ENCODE data around the gene ASF1A.
A peak's percentile ranks its signal among the peaks of the same experiment; 100 is the strongest.
"Not testable (repeated sequence)": the region's sequence is repeated elsewhere in the genome, so short reads cannot be mapped to it uniquely, and the experiment has no call there.

ASF1A gene

DNA sequence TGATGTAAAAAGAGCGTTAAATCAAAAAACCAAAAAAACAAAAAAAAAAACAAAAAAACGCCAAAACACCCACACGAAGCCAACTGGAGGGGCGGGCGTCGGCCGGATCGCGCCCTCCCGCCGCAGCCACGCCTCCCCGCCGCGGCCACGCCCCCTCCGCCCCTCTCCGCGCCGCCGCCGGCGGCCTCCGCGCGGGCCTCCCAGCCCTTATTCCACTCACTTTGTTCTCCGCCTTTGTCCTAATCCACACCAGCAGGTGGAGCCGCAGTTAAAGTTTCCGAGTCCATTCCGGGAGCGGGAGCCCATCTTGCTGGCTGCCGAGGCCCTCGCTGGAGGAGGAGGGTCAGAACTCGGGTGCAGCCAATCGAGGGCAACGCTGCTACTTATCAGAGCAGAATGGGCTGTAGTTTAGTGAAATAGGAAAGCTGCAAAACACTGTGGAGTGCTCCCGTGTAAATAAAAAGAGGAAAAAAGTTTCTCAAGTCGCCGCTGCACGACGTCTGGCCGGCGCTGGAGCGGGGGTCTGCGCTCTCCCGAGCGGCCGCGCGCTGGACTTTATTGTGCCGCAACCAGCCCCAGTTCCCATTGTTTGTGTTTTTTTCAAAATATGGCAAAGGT, at the start of gene ASF1A:
ASF1A (plus strand) TSS at position 346 of the 618 bp plus-strand sequence; CDS start at position 608, 262 bp downstream.
- peak; percentile 96 for DNase-seq

DNA sequence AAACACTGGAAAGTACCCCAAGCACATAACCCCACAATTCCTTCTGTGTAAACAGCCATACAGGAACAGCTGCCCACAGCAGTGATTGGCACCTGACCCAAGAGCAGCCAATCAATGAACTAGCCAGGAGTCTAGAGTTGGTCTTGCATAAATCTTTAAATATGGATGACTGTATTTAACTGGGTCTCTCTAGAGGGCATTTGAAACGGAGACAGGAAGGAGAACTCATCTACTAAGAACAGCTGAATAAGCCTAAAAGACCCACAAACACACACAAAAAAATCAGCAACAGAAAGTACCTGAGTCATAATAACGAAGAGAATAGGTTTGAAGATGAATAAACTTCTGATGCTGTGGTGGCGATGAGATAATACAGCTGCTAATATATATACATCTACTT, 49.0 kb upstream of the ASF1A start:
- DNase-seq, result no peak

DNA sequence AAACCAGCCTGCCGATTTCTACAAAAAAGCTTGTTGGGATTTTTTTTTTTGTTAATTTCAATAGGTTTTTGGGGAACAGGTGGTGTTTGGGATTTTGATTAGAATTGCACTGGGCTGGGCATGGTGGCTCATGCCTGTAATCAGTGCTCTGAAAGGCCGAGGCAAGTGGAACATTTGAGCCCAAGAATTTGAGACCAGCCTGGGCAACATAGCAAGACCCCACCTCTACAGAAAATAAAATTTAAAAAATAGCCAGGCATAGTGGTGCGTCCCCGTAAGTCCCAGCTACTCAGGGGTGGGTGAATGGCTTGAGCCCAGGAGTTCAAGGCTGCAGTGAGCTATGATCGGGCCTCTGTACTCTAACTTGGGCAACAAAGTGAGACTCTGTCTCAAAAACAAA, 40.5 kb upstream of the ASF1A start:
- no peak for DNase-seq

DNA sequence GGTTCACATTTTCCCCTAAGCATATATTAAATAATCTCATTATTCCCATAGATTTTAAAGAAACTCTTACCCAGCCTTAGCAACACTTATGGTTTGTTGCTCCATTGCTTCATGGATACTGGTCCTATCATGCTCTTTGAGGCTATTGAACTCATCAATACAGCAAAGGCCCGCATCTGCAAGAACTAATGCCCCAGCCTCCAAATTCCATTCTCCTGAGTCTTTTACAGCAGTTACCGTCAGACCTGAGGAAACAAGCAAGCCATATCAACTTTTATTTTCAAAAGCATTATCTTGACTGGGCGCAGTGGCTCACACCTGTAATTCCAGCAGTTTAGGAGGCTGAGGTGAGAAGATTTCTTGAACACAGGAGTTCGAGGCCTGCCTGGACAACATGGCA, 37.7 kb upstream of the ASF1A start:
- no peak for DNase-seq

DNA sequence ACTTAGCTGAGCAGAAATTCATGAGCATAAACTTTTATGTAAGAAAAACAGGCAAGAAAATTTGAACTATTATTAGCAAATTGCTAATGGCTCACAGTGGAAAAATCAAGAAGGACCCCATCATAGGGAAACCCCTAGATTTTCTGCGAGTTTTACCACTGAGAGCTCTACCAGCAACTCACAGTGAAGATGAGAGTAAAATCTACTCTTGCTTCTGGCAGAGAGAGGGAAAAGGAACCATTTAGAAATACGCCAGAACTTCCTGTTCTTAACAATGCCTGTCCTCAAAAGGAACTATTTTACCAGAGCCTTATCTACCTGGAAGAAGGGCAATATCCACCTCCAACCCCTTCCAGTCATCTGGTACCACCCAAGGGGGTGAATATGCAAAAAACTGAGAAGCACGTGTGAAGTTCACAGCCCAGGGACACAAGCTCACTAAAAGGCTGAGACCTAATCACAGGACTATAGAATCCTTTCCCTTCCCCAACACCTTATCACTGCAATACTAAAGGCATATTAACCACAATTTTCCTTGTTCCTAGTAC, 34.4 kb upstream of the ASF1A start:
- DNase-seq, result no peak

DNA sequence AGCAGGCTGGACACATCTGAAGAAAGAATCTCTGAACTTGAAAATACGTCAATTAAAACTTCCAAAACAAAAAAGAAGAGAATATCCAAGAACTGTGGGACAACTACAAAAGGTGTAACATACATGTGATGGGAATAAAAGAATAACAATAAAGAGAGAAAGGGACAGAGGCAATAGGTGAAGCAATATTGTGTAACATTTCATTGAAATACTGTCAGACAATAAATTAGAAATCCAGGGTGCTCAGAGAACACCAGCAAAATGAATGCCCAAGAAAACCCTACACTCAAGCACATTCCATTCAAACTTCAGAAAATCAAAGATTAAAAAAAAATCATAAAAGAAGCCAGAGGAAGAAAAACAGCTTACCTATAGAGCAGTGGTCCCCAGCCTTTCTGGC, 33.6 kb upstream of the ASF1A start:
- DNase-seq, result no peak

DNA sequence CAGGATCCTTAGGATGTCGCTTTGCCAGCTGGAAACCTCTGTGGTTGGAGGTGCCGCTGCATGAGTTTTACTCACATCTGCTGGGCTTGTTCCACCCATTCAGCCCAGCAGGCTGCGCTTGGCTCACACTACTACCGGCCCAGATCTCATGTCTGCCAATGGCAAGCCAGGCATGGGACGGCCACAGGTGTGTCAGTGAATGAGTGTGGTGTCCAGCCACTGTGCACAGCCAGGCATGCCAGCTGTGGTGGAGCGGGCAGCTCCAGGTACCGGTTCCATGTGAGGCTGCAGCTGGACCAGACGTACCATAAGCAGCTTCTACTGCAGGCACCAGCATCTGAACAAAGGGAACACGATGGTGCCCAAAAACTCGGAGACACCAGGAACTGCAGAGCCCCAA, 33.1 kb upstream of the ASF1A start:
- no peak for DNase-seq

DNA sequence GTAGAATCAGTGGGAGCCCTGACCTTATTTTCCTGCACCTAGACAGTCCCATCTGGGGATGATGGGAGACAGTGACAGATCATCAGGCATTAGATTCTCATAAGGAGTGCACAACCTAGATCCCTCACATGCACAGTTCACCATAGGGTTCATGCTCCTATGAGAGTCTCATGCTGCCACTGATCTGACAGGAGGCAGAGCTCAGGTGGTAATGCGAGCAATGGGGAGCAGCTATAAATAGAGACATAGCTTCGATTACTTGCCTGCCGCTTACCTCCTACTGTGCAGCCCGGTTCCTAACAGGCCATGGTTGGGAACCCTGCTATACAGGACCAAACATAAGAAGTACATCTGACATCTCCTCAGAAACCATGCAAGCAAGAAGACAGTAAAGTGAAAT, 31.5 kb upstream of the ASF1A start:
- no peak for DNase-seq

DNA sequence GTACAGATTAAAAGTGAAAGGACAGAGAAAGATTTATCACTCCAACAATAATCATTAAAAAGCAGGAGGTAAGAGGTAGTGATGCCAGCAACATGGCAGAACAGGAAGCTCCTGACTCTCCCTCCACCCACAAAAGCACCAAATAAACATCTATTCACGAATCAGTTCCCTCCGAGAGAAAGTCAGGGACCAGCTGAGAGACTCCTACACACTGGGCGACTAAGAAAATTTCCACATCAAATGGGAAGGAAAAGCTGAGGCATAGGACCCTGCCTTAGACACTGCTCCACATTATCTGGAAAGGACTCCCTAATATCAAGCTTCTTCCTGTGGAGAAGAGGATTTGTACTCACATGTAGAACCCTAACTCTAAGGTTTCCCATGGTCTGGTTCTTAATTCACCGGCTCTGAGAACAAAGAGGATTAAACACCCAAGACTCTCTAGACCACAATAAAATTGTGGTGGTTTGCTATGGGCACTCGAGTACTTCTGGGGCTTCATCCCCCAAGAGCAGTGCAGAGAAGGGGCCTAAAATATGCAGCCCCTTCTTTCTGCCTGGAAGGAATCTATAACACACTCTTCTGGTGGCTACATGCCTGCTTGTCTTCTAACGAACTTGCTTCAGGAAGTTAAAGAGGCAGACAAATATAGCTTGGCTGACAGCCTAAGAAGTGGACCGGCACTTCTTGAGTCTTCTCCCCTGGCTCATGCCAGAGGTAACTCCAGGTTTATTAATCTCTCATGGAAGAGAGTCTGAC, 29.4 kb upstream of the ASF1A start:
- no peak for DNase-seq

DNA sequence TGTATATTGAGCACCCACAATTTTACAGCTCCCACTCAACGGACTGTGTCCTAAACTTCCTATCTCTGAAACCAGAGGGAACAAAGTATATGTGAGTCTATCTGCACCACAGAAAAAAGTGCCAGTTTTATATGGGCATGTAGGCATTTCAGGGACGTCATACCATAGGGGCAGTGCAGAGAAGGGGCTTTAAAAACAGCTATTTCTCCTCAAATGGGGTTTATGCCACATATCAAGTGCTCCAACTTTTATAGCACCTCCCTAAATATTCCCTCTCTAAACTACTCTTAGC, 28.9 kb upstream of the ASF1A start:
- DNase-seq, result no peak

DNA sequence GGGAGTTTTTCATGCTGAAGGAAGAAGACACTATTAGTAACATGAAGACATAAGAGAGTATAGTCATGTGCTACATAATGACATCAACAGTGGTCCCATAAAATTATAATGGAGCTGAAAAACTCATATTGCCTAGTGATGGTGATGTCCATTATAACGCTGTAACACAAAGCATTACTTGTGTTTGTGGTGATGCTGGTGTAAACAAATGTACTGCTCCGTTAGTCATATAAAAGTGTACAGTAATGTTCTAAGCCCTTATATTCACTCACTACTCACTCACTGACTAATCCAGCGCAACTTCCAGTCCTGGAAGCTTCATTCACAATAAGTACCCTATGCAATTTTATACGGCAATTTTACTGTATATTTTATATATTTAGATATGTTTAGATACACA, 26.8 kb upstream of the ASF1A start:
- DNase-seq, result no peak

DNA sequence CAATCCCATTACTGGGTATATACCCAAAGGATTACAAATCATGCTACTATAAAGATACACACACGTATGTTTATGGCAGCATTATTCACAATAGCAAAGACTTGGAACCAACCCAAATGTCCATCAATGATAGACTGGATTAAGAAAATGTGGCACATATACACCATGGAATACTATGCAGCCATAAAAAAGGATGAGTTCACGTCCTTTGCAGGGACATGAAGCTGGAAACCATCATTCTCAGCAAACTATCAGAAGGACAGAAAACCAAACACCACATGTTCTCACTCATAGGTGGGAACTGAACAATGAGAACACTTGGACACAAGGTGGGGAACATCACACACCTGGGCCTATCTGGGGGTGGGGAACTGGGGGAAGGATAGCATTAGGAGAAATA, 25.1 kb upstream of the ASF1A start:
- DNase-seq, result not testable (repeated sequence)

DNA sequence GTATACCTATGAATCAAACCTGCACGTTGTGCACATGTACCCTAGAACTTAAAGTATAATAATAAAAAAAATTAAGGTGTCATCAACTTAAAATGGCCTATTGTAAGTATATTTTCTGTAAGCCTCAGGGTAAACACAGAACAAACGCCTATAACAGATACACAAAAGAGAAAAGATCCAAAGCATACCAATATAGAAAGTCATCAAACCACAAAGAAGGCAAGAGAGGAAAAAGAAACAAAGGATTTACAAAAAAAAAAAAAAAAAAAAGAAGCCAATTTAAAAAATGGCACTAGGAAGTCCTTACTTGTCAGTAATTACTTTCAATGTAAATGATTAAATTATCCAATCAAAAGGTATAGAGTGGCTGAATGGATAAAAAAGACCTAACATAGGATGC, 24.6 kb upstream of the ASF1A start:
- no peak for DNase-seq

DNA sequence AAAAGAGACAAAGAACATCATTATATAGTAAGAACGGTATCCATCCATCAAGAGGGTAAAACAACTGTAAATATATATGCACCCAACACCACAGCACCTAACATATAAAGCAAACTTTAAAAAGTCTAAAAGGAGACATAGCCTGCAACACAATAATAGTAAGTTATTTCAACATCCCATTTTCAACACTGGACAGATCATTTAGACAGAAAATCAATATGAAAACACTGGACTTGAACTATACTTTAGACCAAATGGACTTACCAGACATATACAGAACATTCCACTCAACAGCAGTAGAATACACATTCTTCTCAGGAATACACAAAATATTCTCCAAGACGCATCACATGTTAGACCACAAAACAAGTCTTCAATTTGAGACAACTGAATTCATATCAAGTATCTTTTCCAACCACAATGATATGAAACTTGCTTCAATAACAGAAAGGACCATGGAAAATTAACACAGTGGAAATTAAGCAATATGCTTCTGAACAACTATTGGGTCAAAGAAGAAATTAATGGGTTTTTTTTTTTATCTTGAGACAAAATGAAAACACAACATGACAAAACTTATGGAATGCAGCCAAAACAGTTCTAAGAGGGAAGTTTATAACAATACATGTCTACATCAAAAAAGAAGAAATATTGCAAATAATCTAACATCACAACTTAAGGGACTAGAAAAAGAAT, 23.9 kb upstream of the ASF1A start:
- DNase-seq, result no peak

DNA sequence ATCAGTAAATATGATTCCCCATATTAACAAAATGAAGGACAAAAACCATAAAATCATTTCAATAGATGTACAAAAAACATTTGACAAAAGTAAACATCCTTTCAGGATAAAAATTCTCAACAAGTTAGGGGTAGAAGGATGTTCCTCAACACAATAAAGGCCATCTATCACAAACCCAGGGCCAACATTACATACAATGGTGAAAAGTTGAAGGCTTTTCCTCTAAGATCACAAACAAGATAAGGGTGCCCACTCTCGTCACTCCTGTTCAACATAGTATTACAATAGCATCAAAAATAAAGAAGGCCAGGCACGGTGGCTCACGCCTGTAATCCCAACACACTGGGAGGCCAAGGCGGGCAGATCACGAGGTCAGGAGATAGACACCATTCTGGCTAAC, 22.6 kb upstream of the ASF1A start:
- no peak for DNase-seq

DNA sequence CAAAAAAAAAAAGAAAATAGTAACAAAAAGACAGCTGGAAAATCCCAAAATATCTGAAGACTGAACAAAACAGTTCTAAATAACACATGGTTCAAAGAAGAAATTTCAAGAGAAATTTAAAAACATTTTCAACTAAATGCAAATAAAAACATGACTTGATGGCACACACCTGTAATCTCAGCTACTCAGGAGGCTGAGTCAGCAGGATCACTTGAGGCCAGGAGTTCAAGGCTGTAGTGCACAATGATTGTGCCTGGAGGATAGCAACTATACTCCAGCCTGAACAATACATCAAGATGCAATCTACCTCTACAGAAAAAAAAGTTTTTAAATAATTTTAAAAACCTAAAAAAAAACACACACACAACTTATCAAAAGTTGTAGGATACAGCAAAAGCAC, 21.6 kb upstream of the ASF1A start:
- no peak for DNase-seq

DNA sequence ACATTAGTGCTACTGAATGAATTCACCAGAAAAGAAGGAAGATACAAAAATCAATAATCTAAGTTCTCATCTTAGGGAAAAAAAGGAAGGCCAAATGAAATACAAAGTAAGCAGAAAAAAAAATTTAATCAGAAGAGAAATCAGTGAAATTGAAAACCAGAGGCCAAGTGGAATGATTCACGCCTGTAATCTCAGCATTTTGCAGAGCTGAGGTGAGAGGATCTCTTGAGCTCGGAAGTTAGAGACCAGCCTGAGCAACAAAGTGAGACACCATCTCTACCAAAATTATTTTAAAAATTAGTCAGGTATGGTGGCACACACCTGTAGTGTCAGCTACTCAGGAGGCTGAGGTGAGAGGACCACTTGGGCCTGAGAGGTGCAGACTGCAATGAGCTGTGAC, 21.2 kb upstream of the ASF1A start:
- DNase-seq, result no peak

DNA sequence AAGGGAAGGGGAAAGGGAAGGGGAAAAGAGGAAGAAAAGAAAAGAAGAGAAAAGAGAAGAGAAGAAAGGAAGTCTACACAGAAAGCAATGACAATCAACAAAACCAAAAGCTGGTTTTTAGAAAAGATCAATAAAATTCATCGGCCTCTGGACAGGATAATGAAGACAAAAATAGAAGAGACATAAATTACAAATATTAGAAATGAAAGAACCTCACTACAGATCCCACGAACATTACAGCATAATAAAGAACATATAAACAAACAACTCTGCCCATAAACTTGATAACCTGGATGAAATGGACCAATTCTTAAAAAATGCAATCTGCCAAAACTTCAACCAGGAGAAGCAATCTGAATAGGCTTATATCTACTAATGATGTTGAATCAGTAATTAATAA, 20.7 kb upstream of the ASF1A start:
- DNase-seq, result no peak

DNA sequence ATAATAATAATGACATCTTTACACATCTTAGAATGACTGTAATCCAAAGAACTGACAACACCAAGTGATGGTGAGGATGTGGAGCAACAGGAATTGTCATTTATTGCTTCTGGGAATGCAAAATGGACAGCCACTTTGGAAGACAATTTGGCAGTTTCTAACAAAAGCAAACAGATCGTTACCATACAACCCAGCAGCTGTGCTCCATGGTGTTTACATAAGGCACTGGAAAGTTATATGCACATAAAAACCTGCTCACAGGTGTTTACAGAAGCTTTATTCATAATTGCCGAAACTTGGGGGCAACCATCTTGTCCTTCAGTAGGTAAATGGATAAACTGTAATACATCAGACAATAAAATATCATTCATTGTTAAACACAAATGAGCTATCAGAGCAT, 18.3 kb upstream of the ASF1A start:
- no peak for DNase-seq

DNA sequence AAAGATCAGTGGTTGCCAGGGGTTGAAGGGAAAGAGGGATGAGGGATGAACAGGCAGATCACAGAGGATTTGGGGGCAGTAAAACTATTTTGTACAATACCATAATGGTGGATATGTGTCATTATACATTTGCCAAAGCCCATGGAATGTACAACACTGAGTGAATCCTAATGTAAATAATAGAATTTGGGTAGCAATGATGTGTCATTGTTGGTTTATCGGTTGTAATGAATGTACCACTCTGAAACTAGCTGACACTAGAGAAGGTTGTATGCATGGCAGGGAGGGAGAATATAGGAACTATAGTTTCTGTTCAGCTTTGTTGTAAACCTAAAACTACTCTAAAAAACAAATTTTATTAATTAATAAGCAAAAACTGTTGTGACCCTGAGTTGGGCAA, 17.8 kb upstream of the ASF1A start:
- DNase-seq, result no peak

DNA sequence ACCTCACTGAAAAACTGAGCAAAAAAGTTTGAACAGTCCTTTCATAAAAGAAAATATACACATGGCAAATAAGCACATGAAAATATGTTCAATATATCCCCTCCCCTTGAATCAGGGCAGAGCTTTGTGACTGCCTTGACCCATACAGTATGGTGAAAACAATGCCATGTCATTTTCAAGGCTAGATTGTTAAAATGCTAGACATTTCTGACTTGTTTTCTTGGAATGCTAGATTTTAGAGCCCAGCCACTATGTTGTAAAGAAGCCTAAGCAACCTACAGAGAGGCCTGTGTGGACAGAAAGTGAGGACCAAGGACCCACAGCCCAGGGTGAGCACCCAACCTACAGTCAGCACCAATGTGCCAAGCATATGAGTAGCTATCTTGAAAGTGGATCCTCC, 17.1 kb upstream of the ASF1A start:
- DNase-seq, result no peak

DNA sequence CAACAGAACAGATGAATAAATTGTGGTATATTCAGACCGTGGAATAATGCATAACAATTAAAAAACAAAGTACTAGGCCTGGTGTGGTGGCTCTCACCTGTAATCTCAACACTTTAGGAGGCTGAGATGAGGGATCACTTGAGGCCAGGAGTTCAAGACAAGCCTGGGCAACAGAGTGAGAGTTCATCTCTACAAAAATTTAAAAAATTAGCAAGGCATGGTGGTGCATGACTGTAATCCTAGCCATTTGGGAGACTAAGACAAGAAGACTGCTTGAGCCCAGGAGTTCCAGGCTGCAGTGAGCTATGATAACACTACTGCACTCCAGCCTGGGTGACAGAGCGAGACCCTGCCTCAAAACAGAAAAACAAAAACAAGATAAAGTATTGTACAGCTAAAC, 16.1 kb upstream of the ASF1A start:
- no peak for DNase-seq

DNA sequence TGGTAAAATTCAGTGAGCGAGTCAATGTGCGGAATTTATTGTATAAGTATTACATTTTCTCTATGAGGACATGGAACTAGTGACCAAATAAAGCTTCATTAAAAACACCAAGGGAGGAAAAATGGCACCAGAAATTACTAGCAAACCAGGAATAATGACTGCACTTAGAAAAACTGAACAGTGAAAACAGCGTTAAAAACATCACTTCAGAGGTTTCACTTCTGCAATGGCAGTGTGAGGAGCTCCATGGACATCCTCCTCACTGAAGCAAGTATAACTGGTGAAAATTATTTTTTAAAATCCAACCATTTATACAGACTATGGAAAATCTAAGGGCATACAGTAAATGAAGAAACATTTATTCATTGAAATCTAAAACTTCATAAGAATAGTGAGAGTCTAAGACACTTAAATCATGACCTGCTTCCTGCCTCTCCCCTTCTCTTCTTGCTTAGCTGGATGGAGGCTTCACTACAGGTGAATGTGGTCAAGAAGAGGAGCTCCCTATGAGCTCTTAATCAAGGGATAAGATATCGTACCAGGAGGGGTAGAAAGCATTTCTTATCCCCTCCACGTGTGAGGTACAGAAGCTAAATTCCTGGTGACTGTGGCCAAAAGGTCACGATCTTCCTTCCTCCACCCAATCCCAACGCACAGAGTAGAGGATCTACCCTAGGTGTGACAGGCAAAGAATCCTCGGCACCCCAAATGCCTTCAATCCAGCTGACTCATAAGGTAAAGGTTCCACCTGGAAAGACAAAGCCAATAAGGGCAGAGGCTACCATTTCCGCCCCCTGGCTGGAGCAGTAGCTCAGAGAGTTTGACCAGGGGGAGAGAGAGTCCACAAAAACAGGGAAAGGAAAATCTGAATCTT, 12.3 kb upstream of the ASF1A start:
- no peak for DNase-seq

All from activated CD8-positive, alpha-beta memory T cell treated with anti-CD3 and anti-CD28 coated beads for 24 hours (primary cell).